Gastroesophageal sphincter (tissue), 4 donors: Measurements from ENCODE around the gene MYRIP. TPM values are rescaled to one million over a fixed set of nuclear protein-coding genes. Genes with fewer than 3 reads are reported as not detected.

Source experiments
- ATAC-seq: fragments of 150-250 bp; one replicate; pipeline ENCODE4 v1.9.1; 2016; ENCODE audit warnings: mild to moderate bottlenecking, moderate library complexity
- H3K27ac ChIP-seq, 4 donors: fragments of 200-600 bp; sonication (generic) in 3 of 4; 1 replicate in 3 of 4; 2 replicates in 1 of 4; pipeline ENCODE4 v1.5.1; 2016 to 2019
- H3K27me3 ChIP-seq: fragments of 200-600 bp; sonication (generic); one replicate; pipeline ENCODE4 v1.5.1; 2019
- H3K36me3 ChIP-seq, 2 donors: fragments of 200-600 bp; sonication (generic); one replicate each; pipeline ENCODE4 v1.5.1; 2019; ENCODE audit warnings: control low read depth in 1 of 2
- H3K4me1 ChIP-seq, 3 donors: fragments of 200-600 bp; sonication (generic); 1 replicate in 2 of 3; 2 replicates in 1 of 3; pipeline ENCODE4 v1.5.1; 2016 to 2019; ENCODE audit warnings: control low read depth in 2 of 3
- H3K4me3 ChIP-seq, 2 donors: fragments of 200-600 bp; sonication (generic); one replicate each; pipeline ENCODE4 v1.5.1; 2019; ENCODE audit warnings: mild to moderate bottlenecking in 1 of 2, moderate library complexity in 1 of 2
- H3K9me3 ChIP-seq, 3 donors: fragments of 200-600 bp; sonication (generic); one replicate each; pipeline ENCODE4 v1.5.1; 2017 to 2019; ENCODE audit warnings: control low read depth in 2 of 3
- CTCF ChIP-seq, 4 experiments: fragments of 200-600 bp in 2 of 4; fragments of 450-650 bp in 2 of 4; sonication (generic) in 1 of 4; IDR thresholded peaks; one replicate each; pipeline ENCODE4 v1.5.1; 2017 to 2019; ENCODE audit warnings: antibody characterized with exemption in 4 of 4, mild to moderate bottlenecking in 2 of 4, moderate library complexity in 2 of 4
- EP300 ChIP-seq: sonication (generic); formaldehyde crosslinking; IDR thresholded peaks from one replicate; pipeline ENCODE4 v1.6.1; 2017; ENCODE audit warnings: antibody characterized with exemption, mild to moderate bottlenecking
- POLR2A ChIP-seq, 2 donors: fragments of 450-650 bp; IDR thresholded peaks; one replicate each; pipeline ENCODE4 v1.6.1; 2017; ENCODE audit warnings: antibody characterized with exemption in 2 of 2, mild to moderate bottlenecking in 2 of 2, moderate library complexity in 1 of 2
- POLR2AphosphoS5 ChIP-seq: sonication (generic); formaldehyde crosslinking; IDR thresholded peaks from one replicate; pipeline ENCODE4 v1.6.1; 2017; ENCODE audit warnings: antibody characterized with exemption
- WGBS, 2 donors: methylation state at CpG; one replicate each; pipeline ENCODE4 v1.1.5; 2018; ENCODE audit warnings: low coverage in 1 of 2; 5-methylcytosine and 5-hydroxymethylcytosine counted together
- total RNA-seq, 4 donors: library from RNA; depleted of rRNA; stranded (reverse); fragments of >200 nt; gene quantifications; one replicate each; pipeline ENCODE4 v1.1.0, GENCODE V29; 2016

Gene MYRIP
- total RNA-seq, 4 donors from 2014 or later, result 3.7 to 6.4 (median 5.0) TPM

- Histone ChIP-seq H3K4me3 (no peak overlapping the region), H3K27me3 (peaks cover 3% of the 10 kb centered on the region), H3K36me3 (no peaks in the 10 kb centered on the region), H3K4me1 (no peaks in the 10 kb centered on the region), H3K9me3 (peaks cover 0 to 22% (median 0%) of the 10 kb centered on the region in 3 donors), H3K27ac (no peak overlapping the region)
- 90 to 100% methylated on average over 1 to 2 of the region's 3 CpGs for WGBS, 2 donors
- ATAC-seq, result no peak
- TF ChIP-seq POLR2A (IDR thresholded peaks at IDR 0.05), result no peak
- TF ChIP-seq CTCF (IDR thresholded peaks at IDR 0.05), result no peak
- TF ChIP-seq EP300, result no peak
- no peak for TF ChIP-seq POLR2AphosphoS5
These were observed 46.1 kb downstream of the MYRIP start for GRCh38 chr3:39855517-39855916.

GRCh38 chr3:39869890-39870289 is 60.5 kb downstream of the MYRIP start:
- Histone ChIP-seq H3K4me3 (no peak overlapping the region), H3K36me3 (no peaks in the 10 kb centered on the region), H3K27ac (no peak overlapping the region), H3K9me3 (peaks cover 0 to 12% (median 0%) of the 10 kb centered on the region in 3 donors), H3K4me1 (no peaks in the 10 kb centered on the region), H3K27me3 (no peaks in the 10 kb centered on the region)
- ATAC-seq, result no peak
- no peak for TF ChIP-seq EP300
- no peak for TF ChIP-seq POLR2AphosphoS5
- no peak for TF ChIP-seq POLR2A (IDR thresholded peaks at IDR 0.05)
- no peak for TF ChIP-seq CTCF (IDR thresholded peaks at IDR 0.05)
- 50 to 75% methylated on average over 1 of the region's 2 CpGs for WGBS, 2 donors

- Histone ChIP-seq H3K36me3 (no peaks in the 10 kb centered on the region), H3K27me3 (no peaks in the 10 kb centered on the region), H3K9me3 (peaks cover 0 to 11% (median 0%) of the 10 kb centered on the region in 3 donors), H3K4me1 (no peaks in the 10 kb centered on the region), H3K27ac (no peak overlapping the region), H3K4me3 (no peak overlapping the region)
- 48 to 67% methylated on average over 2 to 3 of the region's 3 CpGs for WGBS, 2 donors
- no peak for ATAC-seq
- no peak for TF ChIP-seq POLR2A (IDR thresholded peaks at IDR 0.05)
- no peak for TF ChIP-seq EP300
- TF ChIP-seq POLR2AphosphoS5, result no peak
These were observed 61.3 kb downstream of the MYRIP start for GRCh38 chr3:39870706-39871105.

GRCh38 chr3:39879581-39879980 is 70.2 kb downstream of the MYRIP start:
- H3K27ac ChIP-seq, result no peak overlapping the region
- no peak overlapping the region for H3K4me3 ChIP-seq
- no peaks in the 10 kb centered on the region for H3K27me3 ChIP-seq
- no peak for TF ChIP-seq CTCF (IDR thresholded peaks at IDR 0.05)
- H3K36me3 ChIP-seq, result no peaks in the 10 kb centered on the region
- WGBS, 2 donors, result 42 to 100% methylated on average over 1 to 2 of the region's 2 CpGs
- no peaks in the 10 kb centered on the region for H3K9me3 ChIP-seq
- H3K4me1 ChIP-seq, result no peaks in the 10 kb centered on the region
- no peak for ATAC-seq

GRCh38 chr3:39882111-39882510 is 72.7 kb downstream of the MYRIP start:
- ATAC-seq, result no peak
- TF ChIP-seq POLR2A (IDR thresholded peaks at IDR 0.05) (no peak), CTCF (IDR thresholded peaks at IDR 0.05) (no peak), EP300 (no peak), POLR2AphosphoS5 (no peak)
- Histone ChIP-seq H3K4me1 (no peaks in the 10 kb centered on the region), H3K27ac (no peak overlapping the region), H3K9me3 (no peaks in the 10 kb centered on the region), H3K27me3 (no peaks in the 10 kb centered on the region), H3K4me3 (no peak overlapping the region), H3K36me3 (no peaks in the 10 kb centered on the region)
- 50 to 71% methylated on average over 1 of the region's 1 CpG for WGBS, 2 donors
